Hepatocyte (in vitro differentiated cells): ENCODE data around the gene IGFBP6. TPM values are rescaled to one million over a fixed set of nuclear protein-coding genes. Genes with fewer than 3 reads are reported as not detected.
A peak's percentile ranks its signal among the peaks of the same experiment; 100 is the strongest.

ENCODE experiments used
- DNase-seq: peaks from one replicate; pipeline ENCODE4 v3.0.0-alpha.2; 2016; ENCODE audit warnings: low spot score
- H2AFZ ChIP-seq: fragments of 200-600 bp; sonication (generic); 2 replicates; pipeline ENCODE4 v1.6.0; 2016; ENCODE audit warnings: antibody characterized with exemption, mild to moderate bottlenecking
- H3K27ac ChIP-seq: fragments of 200-600 bp; sonication (generic); 2 replicates; pipeline ENCODE4 v1.5.1; 2016; ENCODE audit warnings: mild to moderate bottlenecking
- H3K27me3 ChIP-seq: fragments of 200-600 bp; sonication (generic); 2 replicates; pipeline ENCODE4 v1.6.1; 2016
- H3K36me3 ChIP-seq: fragments of 200-600 bp; sonication (generic); replicated peaks from 2 replicates; pipeline ENCODE4 v1.5.1; 2016; ENCODE audit warnings: low read depth; ENCODE audit not compliant: insufficient read depth
- H3K4me1 ChIP-seq: fragments of 200-600 bp; sonication (generic); 2 replicates; pipeline ENCODE4 v1.5.1; 2016; ENCODE audit warnings: mild to moderate bottlenecking, moderate library complexity; ENCODE audit not compliant: insufficient read depth
- H3K4me2 ChIP-seq: fragments of 200-600 bp; sonication (generic); 2 replicates; pipeline ENCODE4 v1.6.0; 2016
- H3K4me3 ChIP-seq: fragments of 200-600 bp; sonication (generic); 2 replicates; pipeline ENCODE4 v1.5.1; 2016; ENCODE audit warnings: mild to moderate bottlenecking
- H3K79me2 ChIP-seq: fragments of 200-600 bp; sonication (generic); 2 replicates; pipeline ENCODE4 v1.6.0; 2017; ENCODE audit warnings: mild to moderate bottlenecking
- H3K9me2 ChIP-seq: fragments of 200-600 bp; sonication (generic); replicated peaks from 2 replicates; pipeline ENCODE4 v1.6.0; 2017; ENCODE audit warnings: mild to moderate bottlenecking; ENCODE audit not compliant: insufficient read depth
- H3K9me3 ChIP-seq: fragments of 200-600 bp; sonication (generic); 2 replicates; pipeline ENCODE4 v1.5.1; 2016; ENCODE audit warnings: low read depth, mild to moderate bottlenecking
- H4K20me1 ChIP-seq: fragments of 200-600 bp; sonication (generic); 2 replicates; pipeline ENCODE4 v1.6.0; 2016; ENCODE audit warnings: mild to moderate bottlenecking; ENCODE audit not compliant: insufficient read depth, poor library complexity, severe bottlenecking
- CTCF ChIP-seq: fragments of 200-600 bp; sonication (generic); IDR thresholded peaks from 2 replicates; pipeline ENCODE4 v1.5.1; 2016; ENCODE audit warnings: antibody characterized with exemption, mild to moderate bottlenecking; ENCODE audit not compliant: poor library complexity
- EZH2 ChIP-seq: fragments of 200-600 bp; sonication (generic); IDR thresholded peaks from 2 replicates; pipeline ENCODE4 v1.6.1; 2016; ENCODE audit warnings: antibody characterized with exemption, mild to moderate bottlenecking, borderline replicate concordance
- EZH2phosphoT487 ChIP-seq: fragments of 200-600 bp; sonication (generic); IDR thresholded peaks from one replicate; pipeline ENCODE4 v1.6.1; 2018; ENCODE audit warnings: antibody characterized with exemption, mild to moderate bottlenecking, low read depth, moderate library complexity; ENCODE audit not compliant: unreplicated experiment, severe bottlenecking
- WGBS: methylation state at CpG from one replicate; pipeline ENCODE4 v1.1.6; 2016; ENCODE audit warnings: low lambda C conversion rate; ENCODE audit errors: missing lambda C conversion rate; 5-methylcytosine and 5-hydroxymethylcytosine counted together
- polyA plus RNA-seq: library from polyadenylated mRNA; unstranded; fragments of >200 nt; fragmentation: Nextera tagmentation; extraction: Ambion mirVana; gene quantifications from 2 replicates; pipeline ENCODE4 v1.2.1, GENCODE V29; 2016
- total RNA-seq: library from RNA; depleted of rRNA; stranded (reverse); fragments of >200 nt; gene quantifications from 2 replicates; pipeline ENCODE4 v1.2.3, GENCODE V29; 2014

The IGFBP6 gene
- total and polyA plus RNA-seq, 2 experiments from 2014 or later: 25.1 to 86.0 TPM

GRCh38 chr12:53049571-53050318 is 47.7 kb upstream of the IGFBP6 start, which contains the start of gene TNS2:
Gene TNS2, plus strand, starts transcription at chr12:53050065. Its CDS starts 121 bp downstream, at chr12:53050186.
- H3K9me2 ChIP-seq: no peaks in the 10 kb centered on the region
- peak within 1 kb of the TSS; percentile 99 for H3K27ac ChIP-seq
- H3K4me1 ChIP-seq: peaks cover 71% of the 10 kb centered on the region
- no peak within 1 kb of the TSS for H2AFZ ChIP-seq
- 25% methylated on average over 17 of the region's 20 CpGs for WGBS
- peak; percentile 75 for DNase-seq
- TF ChIP-seq EZH2 (no peak), CTCF (no peak), EZH2phosphoT487 (no peak)
- H3K4me3 ChIP-seq: peak within 1 kb of the TSS; percentile 34
- no peaks in the 10 kb centered on the region for H4K20me1 ChIP-seq
- H3K79me2 ChIP-seq: peaks cover 39% of the 10 kb centered on the region
- no peaks in the 10 kb centered on the region for H3K27me3 ChIP-seq
- H3K36me3 ChIP-seq: no peaks in the 10 kb centered on the region
- H3K4me2 ChIP-seq: peak within 1 kb of the TSS; percentile 83
- no peaks in the 10 kb centered on the region for H3K9me3 ChIP-seq

- 75% methylated on average over 2 of the region's 2 CpGs for WGBS
- H3K9me3 ChIP-seq: no peaks in the 10 kb centered on the region
- H3K4me3 ChIP-seq: peak overlapping the region; percentile 34
- no peaks in the 10 kb centered on the region for H3K27me3 ChIP-seq
- H3K79me2 ChIP-seq: peaks cover 34% of the 10 kb centered on the region
- TF ChIP-seq CTCF: no peak
- TF ChIP-seq EZH2phosphoT487: no peak
- TF ChIP-seq EZH2: no peak
- H3K4me2 ChIP-seq: peak overlapping the region; percentile 83
- DNase-seq: no peak
- peaks cover 63% of the 10 kb centered on the region for H3K4me1 ChIP-seq
- no peak overlapping the region for H2AFZ ChIP-seq
- no peaks in the 10 kb centered on the region for H3K36me3 ChIP-seq
- H3K27ac ChIP-seq: peak overlapping the region; percentile 99
- no peaks in the 10 kb centered on the region for H4K20me1 ChIP-seq
- no peaks in the 10 kb centered on the region for H3K9me2 ChIP-seq
These were observed 46.9 kb upstream of the IGFBP6 start for GRCh38 chr12:53050426-53051057.

GRCh38 chr12:53051058-53051880 is 46.2 kb upstream of the IGFBP6 start:
- peak overlapping the region; percentile 99 for H3K27ac ChIP-seq
- TF ChIP-seq EZH2: no peak
- no peak for TF ChIP-seq CTCF
- no peak for TF ChIP-seq EZH2phosphoT487
- H3K36me3 ChIP-seq: no peaks in the 10 kb centered on the region
- peak; percentile 74 for DNase-seq
- no peaks in the 10 kb centered on the region for H3K9me3 ChIP-seq
- H4K20me1 ChIP-seq: no peaks in the 10 kb centered on the region
- H3K4me1 ChIP-seq: peaks cover 56% of the 10 kb centered on the region
- H3K4me2 ChIP-seq: peak overlapping the region; percentile 83
- WGBS: 56% methylated on average over 11 of the region's 11 CpGs
- peaks cover 30% of the 10 kb centered on the region for H3K79me2 ChIP-seq
- no peak overlapping the region for H2AFZ ChIP-seq
- no peaks in the 10 kb centered on the region for H3K9me2 ChIP-seq
- no peaks in the 10 kb centered on the region for H3K27me3 ChIP-seq
- H3K4me3 ChIP-seq: peak overlapping the region; percentile 9
